ENCODE data around the gene MRTFA. TPM values are rescaled to one million over a fixed set of nuclear protein-coding genes. Genes with fewer than 3 reads are reported as not detected.

MRTFA gene
- total RNA-seq, 4 donors from 2014 or later, result 16.5 to 57.8 (median 48.9) TPM

GRCh38 chr22:40653361-40653760, 16.8 kb upstream of the MRTFA start:
- TF ChIP-seq, protein P1, sequence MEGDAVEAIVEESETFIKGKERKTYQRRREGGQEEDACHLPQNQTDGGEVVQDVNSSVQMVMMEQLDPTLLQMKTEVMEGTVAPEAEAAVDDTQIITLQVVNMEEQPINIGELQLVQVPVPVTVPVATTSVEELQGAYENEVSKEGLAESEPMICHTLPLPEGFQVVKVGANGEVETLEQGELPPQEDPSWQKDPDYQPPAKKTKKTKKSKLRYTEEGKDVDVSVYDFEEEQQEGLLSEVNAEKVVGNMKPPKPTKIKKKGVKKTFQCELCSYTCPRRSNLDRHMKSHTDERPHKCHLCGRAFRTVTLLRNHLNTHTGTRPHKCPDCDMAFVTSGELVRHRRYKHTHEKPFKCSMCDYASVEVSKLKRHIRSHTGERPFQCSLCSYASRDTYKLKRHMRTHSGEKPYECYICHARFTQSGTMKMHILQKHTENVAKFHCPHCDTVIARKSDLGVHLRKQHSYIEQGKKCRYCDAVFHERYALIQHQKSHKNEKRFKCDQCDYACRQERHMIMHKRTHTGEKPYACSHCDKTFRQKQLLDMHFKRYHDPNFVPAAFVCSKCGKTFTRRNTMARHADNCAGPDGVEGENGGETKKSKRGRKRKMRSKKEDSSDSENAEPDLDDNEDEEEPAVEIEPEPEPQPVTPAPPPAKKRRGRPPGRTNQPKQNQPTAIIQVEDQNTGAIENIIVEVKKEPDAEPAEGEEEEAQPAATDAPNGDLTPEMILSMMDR (IDR thresholded peaks at IDR 0.05; ENCODE audit: low read depth), result no peak

DNA sequence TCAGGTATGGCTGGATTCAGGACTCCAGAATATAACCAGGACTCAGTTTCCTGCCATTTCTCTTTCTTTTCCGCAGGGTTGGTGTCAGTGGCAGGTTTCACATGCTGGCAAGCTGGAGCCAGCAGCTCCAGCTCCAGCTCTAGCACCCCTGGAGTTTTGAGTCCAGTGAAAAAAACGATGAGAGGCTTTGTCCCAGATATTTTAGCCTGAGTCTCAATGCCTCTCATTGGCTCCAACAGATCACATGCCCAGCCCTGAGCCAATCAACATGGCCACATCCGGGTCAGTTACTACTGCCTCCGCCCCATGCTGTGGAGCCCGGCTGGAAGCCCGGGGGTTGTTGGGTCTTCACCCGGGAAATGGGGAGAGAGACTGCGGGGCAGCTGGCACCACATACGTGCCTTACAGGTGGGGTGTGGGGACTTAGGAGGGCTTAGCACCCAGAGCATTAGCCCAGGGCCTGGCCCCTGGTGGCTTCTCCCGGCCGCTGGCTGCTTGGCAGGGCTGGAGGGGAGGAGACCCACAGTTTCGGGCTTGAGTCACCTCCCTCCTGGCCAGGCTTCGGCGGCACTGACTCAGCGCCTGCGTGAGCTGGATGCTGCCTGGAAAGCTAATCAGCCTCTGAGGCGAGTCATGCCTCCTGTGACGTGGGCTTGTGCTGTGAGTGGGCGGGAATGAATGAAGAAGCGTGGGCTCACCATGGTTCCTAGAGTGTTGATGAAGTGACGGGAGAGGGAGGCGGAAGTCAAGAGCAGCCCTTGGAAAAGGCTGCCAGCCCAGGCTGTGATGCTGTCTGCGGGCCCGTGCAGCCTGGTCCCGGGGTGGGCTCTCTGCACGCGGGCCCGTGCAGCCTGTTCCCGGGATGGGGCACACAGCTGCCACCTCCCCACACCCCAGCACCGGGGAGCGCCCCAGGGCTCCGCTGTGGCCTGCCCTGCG, 15.3 kb upstream of the MRTFA start:
- TF ChIP-seq, protein P1 (IDR thresholded peaks at IDR 0.05; ENCODE audit: low read depth), result no peak

DNA sequence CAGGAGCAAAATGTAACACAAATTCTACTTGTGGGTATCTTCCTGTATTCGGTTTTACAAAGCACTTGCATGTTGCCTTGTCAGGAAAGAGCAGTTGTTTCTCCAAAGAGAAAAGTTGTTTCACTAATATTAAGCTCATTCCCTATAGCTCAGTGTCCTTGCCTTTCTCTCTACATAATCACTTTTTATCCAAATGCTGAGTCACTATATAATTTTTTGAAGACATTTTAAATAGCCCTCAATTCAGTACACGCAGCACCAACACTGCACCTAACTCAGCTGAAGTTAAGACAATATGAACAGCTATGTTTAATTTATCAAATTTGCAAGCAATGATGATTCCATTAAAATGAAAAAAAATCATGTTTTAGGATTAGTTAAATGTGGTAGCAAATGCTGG, 14.5 kb upstream of the MRTFA start:
- TF ChIP-seq, protein P1 (IDR thresholded peaks at IDR 0.05; ENCODE audit: low read depth), result no peak

DNA sequence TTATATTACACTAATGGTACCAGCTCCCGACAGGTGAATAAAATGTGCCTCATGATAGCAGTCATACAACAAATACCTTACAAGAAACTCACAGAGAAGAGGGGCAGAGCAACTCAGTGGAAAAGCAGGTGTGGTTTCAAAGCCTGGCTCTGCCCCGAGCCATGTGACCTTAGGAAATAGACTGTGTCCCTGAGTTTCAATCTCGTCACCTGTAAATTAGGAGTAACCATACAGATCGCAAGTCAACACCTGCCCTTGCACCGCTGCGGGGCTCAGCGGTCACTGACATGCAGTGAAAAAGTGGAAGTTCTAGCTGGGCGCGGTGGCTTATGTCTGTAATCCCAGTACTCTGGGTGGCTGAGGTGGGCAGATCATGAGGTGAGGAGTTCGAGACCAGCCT, 11.9 kb upstream of the MRTFA start:
- TF ChIP-seq, protein P1 (IDR thresholded peaks at IDR 0.05; ENCODE audit: low read depth), result no peak

DNA sequence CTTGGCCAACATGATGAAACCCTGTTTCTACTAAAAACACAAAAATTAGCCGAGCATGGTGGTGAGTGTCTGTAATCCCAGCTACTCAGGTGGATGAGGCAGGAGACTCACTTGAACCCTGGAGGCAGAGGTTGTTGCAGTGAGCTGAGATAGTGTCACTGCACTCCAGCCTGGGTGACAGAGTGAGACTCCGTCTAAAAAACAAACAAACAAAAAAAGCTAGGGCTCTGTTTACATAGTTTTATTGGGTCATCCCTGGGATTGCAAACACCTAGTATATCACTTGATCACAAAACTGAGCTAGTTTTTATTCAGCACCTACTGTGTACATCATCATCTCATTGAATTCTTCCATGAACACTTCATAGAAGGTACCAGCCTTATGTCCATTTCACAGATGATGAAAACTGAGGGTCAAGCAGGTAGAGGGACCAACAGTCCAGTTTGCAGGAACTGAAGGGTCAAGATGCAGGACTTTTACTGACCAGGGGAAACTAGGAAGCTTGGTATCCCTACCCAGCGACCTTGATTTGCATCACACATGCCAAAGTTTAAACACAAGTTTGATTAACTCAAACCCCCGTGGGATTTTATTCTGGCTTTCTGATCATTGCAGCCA, 9.2 kb upstream of the MRTFA start:
- TF ChIP-seq, protein P1 (IDR thresholded peaks at IDR 0.05; ENCODE audit: low read depth), result no peak

- TF ChIP-seq, protein P1 (IDR thresholded peaks at IDR 0.05; ENCODE audit: low read depth), result no peak
Observed at GRCh38 chr22:40642316-40642715, 5.8 kb upstream of the MRTFA start.

DNA sequence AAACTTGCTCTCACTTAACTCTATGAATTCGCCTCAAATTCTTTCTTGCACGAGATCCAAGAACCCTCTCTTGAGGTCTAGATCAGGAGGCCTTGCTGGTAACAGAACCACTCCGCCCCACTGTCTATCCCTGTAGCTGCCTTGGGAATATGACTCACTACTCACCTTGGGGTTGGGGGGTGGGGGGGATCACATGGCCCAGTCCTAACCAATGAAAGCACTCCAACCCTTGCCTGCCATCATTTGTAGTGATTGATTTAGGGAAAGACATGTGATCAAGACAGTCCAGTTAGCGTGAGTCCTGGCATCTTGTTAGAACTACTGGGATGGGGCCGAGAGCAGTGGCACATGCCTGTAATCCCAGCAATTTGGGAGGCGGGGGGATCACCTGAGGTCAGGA, 4.8 kb upstream of the MRTFA start:
- TF ChIP-seq, protein P1 (IDR thresholded peaks at IDR 0.05; ENCODE audit: low read depth), result no peak

Measured in subcutaneous adipose tissue (tissue), 4 donors.